ENCODE measurements around the gene GRIN2A. TPM values are rescaled to one million over a fixed set of nuclear protein-coding genes. Genes with fewer than 3 reads are reported as not detected.

GRIN2A gene
- total RNA-seq, 1 donor from 2014 or later = not detected

GRCh38 chr16:10136916-10137315, 45.3 kb downstream of the GRIN2A start:
- intact Hi-C loops (cut with micrococcal nuclease) = no loop called here

GRCh38 chr16:10130538-10130937, 51.7 kb downstream of the GRIN2A start:
- intact Hi-C loops (cut with micrococcal nuclease) = no loop called here

- intact Hi-C loops (cut with micrococcal nuclease) = no loop called here
Measured at GRCh38 chr16:10128397-10129258, 53.6 kb downstream of the GRIN2A start.

- intact Hi-C loops (cut with micrococcal nuclease) = no loop called here
Measured at GRCh38 chr16:10126686-10127085, 55.5 kb downstream of the GRIN2A start.

- intact Hi-C loops (cut with micrococcal nuclease) = no loop called here
Measured at GRCh38 chr16:10123141-10123540, 59.1 kb downstream of the GRIN2A start.

GRCh38 chr16:10122546-10122945, 59.7 kb downstream of the GRIN2A start:
- intact Hi-C loops (cut with micrococcal nuclease) = no loop called here

GRCh38 chr16:10121897-10122425, 60.3 kb downstream of the GRIN2A start:
- intact Hi-C loops (cut with micrococcal nuclease) = no loop called here

GRCh38 chr16:10121491-10121890, 60.7 kb downstream of the GRIN2A start:
- intact Hi-C loops (cut with micrococcal nuclease) = no loop called here

- intact Hi-C loops (cut with micrococcal nuclease) = no loop called here
Measured at GRCh38 chr16:10120953-10121352, 61.3 kb downstream of the GRIN2A start.

GRCh38 chr16:10114409-10114808, 67.8 kb downstream of the GRIN2A start:
- intact Hi-C loops (cut with micrococcal nuclease) = no loop called here

GRCh38 chr16:10113248-10113647, 69.0 kb downstream of the GRIN2A start:
- intact Hi-C loops (cut with micrococcal nuclease) = no loop called here

GRCh38 chr16:10112021-10112420, 70.2 kb downstream of the GRIN2A start:
- intact Hi-C loops (cut with micrococcal nuclease) = no loop called here

GRCh38 chr16:10111156-10111761, 71.0 kb downstream of the GRIN2A start:
- intact Hi-C loops (cut with micrococcal nuclease) = no loop called here

- intact Hi-C loops (cut with micrococcal nuclease) = no loop called here
Measured at GRCh38 chr16:10110552-10110951, 71.7 kb downstream of the GRIN2A start.

GRCh38 chr16:10107081-10107480, 75.1 kb downstream of the GRIN2A start:
- intact Hi-C loops (cut with micrococcal nuclease) = no loop called here

GRCh38 chr16:10103700-10104099, 78.5 kb downstream of the GRIN2A start:
- intact Hi-C loops (cut with micrococcal nuclease) = no loop called here

GRCh38 chr16:10103118-10103517, 79.1 kb downstream of the GRIN2A start:
- intact Hi-C loops (cut with micrococcal nuclease) = no loop called here

GRCh38 chr16:10100829-10101228, 81.4 kb downstream of the GRIN2A start:
- intact Hi-C loops (cut with micrococcal nuclease) = no loop called here

GRCh38 chr16:10098991-10099390, 83.2 kb downstream of the GRIN2A start:
- intact Hi-C loops (cut with micrococcal nuclease) = no loop called here

GRCh38 chr16:10097271-10097670, 85.0 kb downstream of the GRIN2A start:
- intact Hi-C loops (cut with micrococcal nuclease) = no loop called here

- intact Hi-C loops (cut with micrococcal nuclease) = no loop called here
Measured at GRCh38 chr16:10093576-10093975, 88.7 kb downstream of the GRIN2A start.

- intact Hi-C loops (cut with micrococcal nuclease) = no loop called here
Measured at GRCh38 chr16:10090816-10091215, 91.4 kb downstream of the GRIN2A start.

- intact Hi-C loops (cut with micrococcal nuclease) = no loop called here
Measured at GRCh38 chr16:10088380-10088793, 93.8 kb downstream of the GRIN2A start.
